ENCODE measurements around the gene RASGRP1.

RASGRP1 gene

GRCh38 chr15:38565287-38565670 lies 665 bp upstream of the RASGRP1 start:
- DNase-seq (ENCODE audit: low spot score), result no peak

- DNase-seq (ENCODE audit: low spot score), result peak; percentile 90
These were observed 693 bp downstream of the RASGRP1 start for GRCh38 chr15:38563723-38564519.

GRCh38 chr15:38562278-38562677 lies 2.3 kb downstream of the RASGRP1 start:
- peak; percentile 41 for DNase-seq (ENCODE audit: low spot score)

- peak; percentile 67 for DNase-seq (ENCODE audit: low spot score)
These were observed 4.1 kb downstream of the RASGRP1 start for GRCh38 chr15:38560456-38560926.

GRCh38 chr15:38559636-38560307 lies 4.8 kb downstream of the RASGRP1 start:
- DNase-seq (ENCODE audit: low spot score), result no peak

GRCh38 chr15:38559131-38559530 lies 5.5 kb downstream of the RASGRP1 start:
- DNase-seq (ENCODE audit: low spot score), result no peak

GRCh38 chr15:38558372-38559059 lies 6.1 kb downstream of the RASGRP1 start:
- DNase-seq (ENCODE audit: low spot score), result no peak

GRCh38 chr15:38557921-38558320 lies 6.7 kb downstream of the RASGRP1 start:
- DNase-seq (ENCODE audit: low spot score), result peak; percentile 23

GRCh38 chr15:38555686-38556334 lies 8.8 kb downstream of the RASGRP1 start:
- DNase-seq (ENCODE audit: low spot score), result peak; percentile 74

GRCh38 chr15:38554354-38554753 lies 10.3 kb downstream of the RASGRP1 start:
- DNase-seq (ENCODE audit: low spot score), result peak; percentile 45

GRCh38 chr15:38553071-38553470 lies 11.5 kb downstream of the RASGRP1 start:
- DNase-seq (ENCODE audit: low spot score), result no peak

GRCh38 chr15:38551720-38552648 lies 12.6 kb downstream of the RASGRP1 start:
- DNase-seq (ENCODE audit: low spot score), result no peak

GRCh38 chr15:38549222-38549621 lies 15.4 kb downstream of the RASGRP1 start:
- no peak for DNase-seq (ENCODE audit: low spot score)

- DNase-seq (ENCODE audit: low spot score), result peak; percentile 27
These were observed 17.2 kb downstream of the RASGRP1 start for GRCh38 chr15:38547255-38547997.

- DNase-seq (ENCODE audit: low spot score), result no peak
These were observed 19.4 kb downstream of the RASGRP1 start for GRCh38 chr15:38545179-38545578.

GRCh38 chr15:38541026-38541425 lies 23.6 kb downstream of the RASGRP1 start:
- DNase-seq (ENCODE audit: low spot score), result no peak

- no peak for DNase-seq (ENCODE audit: low spot score)
These were observed 24.1 kb downstream of the RASGRP1 start for GRCh38 chr15:38540510-38540909.

- no peak for DNase-seq (ENCODE audit: low spot score)
These were observed 25.6 kb downstream of the RASGRP1 start for GRCh38 chr15:38539008-38539343.

GRCh38 chr15:38538328-38539007 lies 26.1 kb downstream of the RASGRP1 start:
- DNase-seq (ENCODE audit: low spot score), result no peak

- DNase-seq (ENCODE audit: low spot score), result no peak
These were observed 28.4 kb downstream of the RASGRP1 start for GRCh38 chr15:38536201-38536676.

Data from CD4-positive, alpha-beta T cell treated with Interleukin-15 for 4 hours (primary cell).